VCaP (cell line): ENCODE results near the gene ARHGAP9.
A peak's percentile ranks its signal among the peaks of the same experiment; 100 is the strongest.
"Not testable (repeated sequence)": the region's sequence is repeated elsewhere in the genome, so short reads cannot be mapped to it uniquely, and the experiment has no call there.

Experiments used
- H3K27ac ChIP-seq: fragments of 450-650 bp; 2 replicates; pipeline ENCODE4 v1.5.1; 2017
- TF ChIP-seq, protein P1 (sequence below): fragments of 450-650 bp; conservative IDR thresholded peaks from 2 replicates; pipeline ENCODE4 v1.5.1; 2017; ENCODE audit warnings: mild to moderate bottlenecking, moderate library complexity

Gene ARHGAP9

DNA sequence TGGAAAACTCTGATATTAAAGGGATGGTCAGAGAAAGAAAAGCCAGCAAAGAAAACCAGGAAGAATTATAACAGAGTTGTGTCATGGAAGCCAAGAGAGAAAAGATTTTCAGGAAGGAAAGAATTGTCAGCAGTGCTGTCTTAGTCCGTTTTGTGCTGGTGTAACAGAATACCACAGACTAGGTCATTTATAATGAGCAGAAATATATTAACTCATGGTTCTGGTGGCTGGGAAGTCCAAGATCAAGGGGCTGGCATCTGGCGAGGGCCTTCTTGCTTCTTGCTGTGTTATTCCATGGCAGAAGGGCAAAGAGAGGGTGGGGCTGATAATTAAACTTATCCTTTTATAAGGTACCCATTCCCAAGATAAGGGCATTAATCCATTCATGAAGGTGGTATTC, 31.0 kb downstream of the ARHGAP9 start:
- no peak overlapping the region for H3K27ac ChIP-seq
- TF ChIP-seq, protein P1, sequence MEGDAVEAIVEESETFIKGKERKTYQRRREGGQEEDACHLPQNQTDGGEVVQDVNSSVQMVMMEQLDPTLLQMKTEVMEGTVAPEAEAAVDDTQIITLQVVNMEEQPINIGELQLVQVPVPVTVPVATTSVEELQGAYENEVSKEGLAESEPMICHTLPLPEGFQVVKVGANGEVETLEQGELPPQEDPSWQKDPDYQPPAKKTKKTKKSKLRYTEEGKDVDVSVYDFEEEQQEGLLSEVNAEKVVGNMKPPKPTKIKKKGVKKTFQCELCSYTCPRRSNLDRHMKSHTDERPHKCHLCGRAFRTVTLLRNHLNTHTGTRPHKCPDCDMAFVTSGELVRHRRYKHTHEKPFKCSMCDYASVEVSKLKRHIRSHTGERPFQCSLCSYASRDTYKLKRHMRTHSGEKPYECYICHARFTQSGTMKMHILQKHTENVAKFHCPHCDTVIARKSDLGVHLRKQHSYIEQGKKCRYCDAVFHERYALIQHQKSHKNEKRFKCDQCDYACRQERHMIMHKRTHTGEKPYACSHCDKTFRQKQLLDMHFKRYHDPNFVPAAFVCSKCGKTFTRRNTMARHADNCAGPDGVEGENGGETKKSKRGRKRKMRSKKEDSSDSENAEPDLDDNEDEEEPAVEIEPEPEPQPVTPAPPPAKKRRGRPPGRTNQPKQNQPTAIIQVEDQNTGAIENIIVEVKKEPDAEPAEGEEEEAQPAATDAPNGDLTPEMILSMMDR, result no peak

DNA sequence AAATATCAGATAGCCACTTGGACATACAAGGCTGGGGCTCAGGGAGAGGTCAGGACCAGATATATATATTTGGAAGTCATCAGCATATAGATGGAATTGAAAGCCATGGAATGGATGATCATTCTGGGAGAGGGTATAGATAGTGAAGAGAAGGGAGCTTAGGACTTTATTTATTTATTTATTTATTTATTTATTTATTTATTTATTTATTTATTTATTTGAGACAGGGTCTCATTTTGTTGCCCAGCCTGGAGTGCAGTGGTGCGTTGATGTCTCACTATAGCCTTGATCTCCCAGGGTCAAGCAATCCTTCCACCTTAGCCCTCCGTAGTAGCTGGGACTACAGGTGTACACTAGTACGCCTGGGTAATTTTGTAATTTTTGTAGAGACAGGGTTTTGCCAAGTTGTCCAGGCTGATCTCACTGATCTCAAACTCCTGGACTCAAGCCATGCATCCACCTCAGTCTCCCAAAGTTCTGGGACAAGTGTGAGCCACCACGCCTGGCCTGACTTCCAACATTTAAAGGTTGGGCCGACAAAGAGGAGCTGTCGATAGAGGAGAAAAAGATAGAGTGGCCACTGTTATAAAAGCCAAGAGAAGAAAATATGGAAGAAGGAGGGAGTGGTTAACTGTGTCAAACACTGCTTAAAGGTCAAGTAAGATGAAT, 33.2 kb downstream of the ARHGAP9 start:
- TF ChIP-seq, protein P1, result no peak
- no peak overlapping the region for H3K27ac ChIP-seq

DNA sequence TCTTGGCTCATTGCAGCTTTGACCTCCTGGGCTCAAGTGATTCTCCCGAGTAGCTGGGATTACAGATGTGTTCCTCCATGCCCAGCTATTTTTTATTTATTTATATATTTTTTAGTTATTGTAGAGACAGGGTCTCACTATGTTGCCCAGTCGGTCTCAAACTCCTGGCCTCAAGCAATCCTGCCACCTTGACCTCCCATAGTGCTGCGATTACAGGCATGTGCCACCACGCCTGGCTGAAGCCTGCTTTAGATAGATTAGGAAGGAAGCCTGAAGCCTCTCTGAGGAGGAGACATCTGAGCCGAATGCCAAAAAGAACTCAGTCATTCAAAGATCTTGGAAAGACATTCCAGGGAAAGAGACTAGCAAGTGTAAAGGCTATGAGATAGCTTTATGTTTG, 34.9 kb downstream of the ARHGAP9 start:
- no peak overlapping the region for H3K27ac ChIP-seq
- TF ChIP-seq, protein P1, result no peak

DNA sequence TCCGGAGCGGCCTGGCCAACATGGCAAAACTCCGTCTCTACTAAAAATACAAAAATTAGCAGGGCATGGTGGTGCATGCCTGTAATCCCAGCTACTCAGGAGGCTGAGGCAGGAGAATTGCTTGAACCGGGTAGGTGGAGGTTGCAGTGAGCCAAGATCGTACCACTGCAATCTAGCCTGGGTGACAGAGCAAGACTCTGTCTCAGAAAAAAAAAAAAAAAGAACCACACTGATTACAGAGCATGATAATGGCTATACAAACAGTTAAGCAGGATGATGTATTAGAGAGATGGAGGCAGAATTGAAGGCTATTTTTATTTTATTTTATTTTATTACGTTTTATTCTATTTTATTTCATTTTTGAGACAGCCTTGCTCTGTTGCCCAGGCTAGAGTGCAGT, 35.3 kb downstream of the ARHGAP9 start:
- not testable (repeated sequence) for H3K27ac ChIP-seq

DNA sequence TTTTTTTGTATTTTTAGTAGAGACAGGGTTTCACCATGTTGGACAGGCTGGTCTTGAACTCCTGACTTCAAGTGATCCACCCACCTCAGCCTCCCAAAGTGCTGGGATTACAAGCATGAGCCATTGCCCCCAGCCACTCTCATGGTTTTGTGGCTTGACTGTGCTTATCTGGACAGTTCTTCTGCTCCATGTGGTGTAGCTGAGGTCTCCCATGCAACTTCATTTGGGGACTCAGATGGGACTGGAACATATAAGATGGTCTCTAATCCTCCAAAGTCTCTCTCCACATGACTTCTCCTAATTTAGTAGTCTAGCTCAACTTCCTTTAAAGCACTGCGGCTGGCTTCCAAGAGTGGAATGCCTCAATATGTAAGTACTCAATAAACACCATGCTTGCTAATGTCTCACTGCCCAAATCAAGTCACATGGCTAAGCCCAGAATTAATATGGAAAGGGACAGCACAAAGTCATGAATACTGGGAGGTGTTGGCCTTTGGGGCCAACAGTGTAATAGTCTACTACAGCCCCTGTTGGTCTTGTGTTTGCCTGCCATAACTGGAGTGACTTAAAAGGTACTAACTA, 37.7 kb downstream of the ARHGAP9 start:
- TF ChIP-seq, protein P1, result no peak
- no peak overlapping the region for H3K27ac ChIP-seq

DNA sequence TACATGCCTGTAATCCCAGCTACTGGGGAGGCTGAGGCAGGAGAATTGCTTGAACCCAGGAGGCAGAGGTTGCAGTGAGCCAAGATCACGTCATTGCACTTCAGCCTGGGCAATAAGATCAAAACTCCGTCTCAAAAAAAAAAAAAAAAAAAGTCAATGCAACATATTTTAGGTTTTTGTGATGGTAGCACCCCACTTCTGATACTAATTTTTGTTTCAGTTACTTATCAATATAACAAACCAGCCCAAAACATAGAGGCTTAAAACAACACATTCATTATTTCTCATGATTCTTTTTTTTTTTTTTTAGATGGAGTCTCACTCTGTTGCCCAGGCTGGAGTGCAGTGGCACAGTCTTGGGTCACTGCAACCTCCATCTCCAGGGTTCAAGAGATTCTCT, 38.3 kb downstream of the ARHGAP9 start:
- H3K27ac ChIP-seq, result not testable (repeated sequence)

DNA sequence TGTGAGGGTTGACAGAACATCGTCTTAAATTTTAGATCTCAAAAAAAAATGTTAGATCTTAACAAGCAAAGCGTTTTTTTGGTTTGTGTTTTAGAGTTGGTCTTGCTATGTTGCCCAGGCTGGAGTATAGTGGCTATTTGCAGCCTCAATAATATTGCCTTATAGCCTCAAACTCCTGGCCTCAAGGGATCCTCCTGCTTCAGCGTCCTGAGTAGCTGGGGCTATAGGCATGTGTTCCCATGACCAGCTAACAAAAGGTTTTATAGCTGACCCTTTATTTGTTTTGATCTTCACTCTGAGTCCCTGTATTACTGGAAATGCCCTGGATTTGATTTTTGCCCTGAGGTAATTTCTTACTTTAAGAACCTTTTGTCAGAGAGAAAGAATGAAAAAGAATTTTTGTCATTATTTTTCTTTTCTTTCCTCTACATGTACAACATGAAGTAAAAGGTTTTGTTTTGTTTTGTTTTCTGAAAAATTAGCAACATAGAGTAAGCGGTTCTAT, 39.9 kb downstream of the ARHGAP9 start:
- TF ChIP-seq, protein P1, result no peak
- H3K27ac ChIP-seq, result peak overlapping the region; percentile 45

DNA sequence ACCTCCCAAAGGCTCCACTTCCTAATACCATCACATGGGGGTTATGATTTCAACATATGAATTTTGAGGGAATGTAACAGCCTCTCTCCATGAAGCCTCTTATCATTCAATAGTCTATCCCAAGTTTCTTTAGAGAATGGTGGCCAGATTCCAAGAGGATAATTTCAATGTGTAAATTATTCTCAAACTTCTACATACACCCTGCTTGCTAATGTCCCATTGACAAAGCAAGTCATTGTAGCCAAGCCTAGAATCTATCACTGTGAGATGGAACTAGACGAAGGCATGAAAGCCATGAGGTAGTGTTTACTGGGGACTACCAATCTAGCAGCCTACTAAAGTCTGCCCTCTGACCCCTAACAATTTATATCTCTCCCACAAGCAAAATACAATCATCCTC, 41.3 kb downstream of the ARHGAP9 start:
- H3K27ac ChIP-seq, result peak overlapping the region; percentile 45; the same call in 1 of the 2 replicates
- TF ChIP-seq, protein P1, result no peak
